Esophagus muscularis mucosa (tissue), 3 donors: ENCODE measurements around the gene PMCH.

ENCODE experiments used
- CTCF ChIP-seq, 3 experiments: fragments of 200-600 bp in 2 of 3; fragments of 450-650 bp in 1 of 3; sonication (generic) in 2 of 3; IDR thresholded peaks; one replicate each; pipeline ENCODE4 v1.5.1; 2017 to 2019; ENCODE audit warnings: antibody characterized with exemption in 3 of 3, mild to moderate bottlenecking in 2 of 3, moderate library complexity in 1 of 3
- POLR2A ChIP-seq: fragments of 450-650 bp; IDR thresholded peaks from one replicate; pipeline ENCODE4 v1.6.1; 2017; ENCODE audit warnings: antibody characterized with exemption, moderate library complexity, mild to moderate bottlenecking, low read depth
- POLR2AphosphoS5 ChIP-seq, 2 donors: sonication (generic); formaldehyde crosslinking; IDR thresholded peaks; one replicate each; pipeline ENCODE4 v1.6.1; 2017; ENCODE audit warnings: antibody characterized with exemption in 2 of 2

GRCh38 chr12:102172436-102172835 lies 25.2 kb downstream of the PMCH start:
- TF ChIP-seq POLR2AphosphoS5 (IDR thresholded peaks at IDR 0.05): no peak
- no peak for TF ChIP-seq CTCF (IDR thresholded peaks at IDR 0.05)
- no peak for TF ChIP-seq POLR2A
